HepG2 (cell line): ENCODE measurements around the gene SPPL3. TPM values are rescaled to one million over a fixed set of nuclear protein-coding genes. Genes with fewer than 3 reads are reported as not detected.

ENCODE experiments used
- ATAC-seq: fragments of 200-7000 bp; cut with Tn5 transposase; 3 replicates; pipeline ENCODE4 v1.9.1; 2020; ENCODE audit warnings: mild to moderate bottlenecking, moderate library complexity
- Bru-seq: library from RNA; stranded (reverse); fragments of 400-500 nt; gene quantifications from one replicate; lab custom pipeline; 2021; lab: Mats Ljungman, UMichigan
- BruChase-seq, 2 experiments: library from RNA; stranded (reverse); fragments of 400-500 nt; gene quantifications; one replicate each; lab custom pipeline; 2021; lab: Mats Ljungman, UMichigan
- BruUV-seq: library from RNA; stranded (reverse); fragments of 400-500 nt; replicated peaks from 2 replicates; lab custom pipeline; 2021; lab: Mats Ljungman, UMichigan
- CTCF ChIA-PET: fragments of 300-600 bp; formaldehyde crosslinking; extraction: SDS; loops from one replicate; lab custom pipeline; 2021; ENCODE audit warnings: low total read pairs, inconsistent platforms, low intra/inter-chr PET ratio; lab: Yijun Ruan, JAX
- POLR2A ChIA-PET: fragments of 350-600 bp; sonication (Branson Sonifier 250); formaldehyde crosslinking; loops from one replicate; lab custom pipeline; 2020; ENCODE audit warnings: antibody characterized with exemption, inconsistent platforms; lab: Yijun Ruan, JAX
- DNase-seq: peaks from one replicate; pipeline ENCODE4 v3.0.0-alpha.2; 2015; ENCODE audit warnings: low spot score
- FAIRE-seq: peaks from 3 replicates; lab custom pipeline; 2011; peaks lifted over from hg19 to GRCh38; lab: Jason Lieb, UNC
- H2AFZ ChIP-seq: one replicate; pipeline ENCODE4 v1.6.1; 2011; ENCODE audit warnings: low read length, inconsistent platforms
- H3K27ac ChIP-seq: fragments of 300-600 bp; 3 replicates; pipeline ENCODE4 v1.8.0; 2011; ENCODE audit warnings: mixed run types, mild to moderate bottlenecking, mixed read lengths, low read length, inconsistent platforms; ENCODE audit not compliant: insufficient read depth; ENCODE audit errors: extremely low read length
- H3K27me3 ChIP-seq, 2 experiments: fragments of 200-600 bp in 1 of 2; 2 replicates in 1 of 2; 3 replicates in 1 of 2; pipeline versions ENCODE4 v1.6.0 to v1.8.0; 2011; ENCODE audit warnings: low read length in 2 of 2, mild to moderate bottlenecking in 2 of 2, moderate library complexity in 2 of 2, inconsistent platforms in 1 of 2; ENCODE audit not compliant: insufficient read depth in 2 of 2, control insufficient read depth in 1 of 2
- H3K36me3 ChIP-seq, 2 experiments: fragments of 200-600 bp in 1 of 2; replicated peaks in 1 of 2; 2 replicates in 1 of 2; 3 replicates in 1 of 2; pipeline versions ENCODE4 v1.5.1 to v1.8.0; 2011; ENCODE audit warnings: low read length in 2 of 2, inconsistent platforms in 1 of 2; ENCODE audit not compliant: insufficient read depth in 2 of 2, control insufficient read depth in 1 of 2
- H3K4me1 ChIP-seq: 2 replicates; pipeline ENCODE4 v1.5.1; 2012; ENCODE audit warnings: low read length, inconsistent platforms; ENCODE audit not compliant: insufficient read depth
- H3K4me2 ChIP-seq: 2 replicates; pipeline ENCODE4 v1.6.0; 2011; ENCODE audit warnings: low read depth, low read length, inconsistent platforms
- H3K4me3 ChIP-seq, 3 experiments: fragments of 200-600 bp in 1 of 3; sonication (generic), shearing (Covaris generic) in 1 of 3; replicated peaks in 1 of 3; 2 replicates each; pipeline ENCODE4 v1.5.1; 2011 to 2016; ENCODE audit warnings: low read length in 3 of 3, inconsistent platforms in 2 of 3, low read depth in 2 of 3, mild to moderate bottlenecking in 2 of 3, control low read depth in 1 of 3, mixed read lengths in 1 of 3; ENCODE audit not compliant: insufficient read depth in 1 of 3
- H3K79me2 ChIP-seq: one replicate; pipeline ENCODE4 v1.6.1; 2011; ENCODE audit warnings: low read length, inconsistent platforms; ENCODE audit not compliant: insufficient read depth
- H3K9ac ChIP-seq: 2 replicates; pipeline ENCODE4 v1.6.0; 2011; ENCODE audit warnings: mild to moderate bottlenecking, low read depth, low read length, inconsistent platforms; ENCODE audit not compliant: insufficient read depth
- H3K9me3 ChIP-seq: 2 replicates; pipeline ENCODE4 v1.5.1; 2012; ENCODE audit warnings: mild to moderate bottlenecking, low read length
- H4K20me1 ChIP-seq: 2 replicates; pipeline ENCODE4 v1.6.0; 2011; ENCODE audit warnings: inconsistent platforms, mild to moderate bottlenecking, low read length, moderate library complexity; ENCODE audit not compliant: insufficient read depth
- FLYWCH1 ChIP-seq: sonication (generic); formaldehyde crosslinking; IDR thresholded peaks from 2 replicates; pipeline ENCODE4 v1.8.1; 2023; ENCODE audit warnings: mild to moderate bottlenecking, missing genetic modification reagents
- GLI4 ChIP-seq: sonication (generic); formaldehyde crosslinking; IDR thresholded peaks from 2 replicates; pipeline ENCODE4 v1.5.1; 2020; ENCODE audit warnings: missing genetic modification reagents, mild to moderate bottlenecking, moderate library complexity, borderline replicate concordance
- HNRNPK ChIP-seq: fragments of 200-400 bp; formaldehyde crosslinking; IDR thresholded peaks from 2 replicates; pipeline ENCODE4 v1.6.1; 2018; ENCODE audit warnings: low read length, low read depth, moderate library complexity, mild to moderate bottlenecking; ENCODE audit not compliant: poor library complexity, severe bottlenecking
- MLLT10 ChIP-seq: sonication (generic); formaldehyde crosslinking; IDR thresholded peaks from 2 replicates; pipeline ENCODE4 v1.4.0; 2020; ENCODE audit warnings: missing genetic modification reagents
- POGK ChIP-seq: sonication (generic); formaldehyde crosslinking; conservative IDR thresholded peaks from 2 replicates; pipeline ENCODE4 v1.8.0; 2022; ENCODE audit warnings: mild to moderate bottlenecking, moderate library complexity, missing genetic modification reagents
- RBM39 ChIP-seq: fragments of 200-400 bp; formaldehyde crosslinking; IDR thresholded peaks from one replicate; pipeline ENCODE4 v1.6.1; 2018; ENCODE audit warnings: antibody characterized with exemption, mild to moderate bottlenecking, low read depth, low read length; ENCODE audit not compliant: poor library complexity, severe bottlenecking
- RXRB ChIP-seq: IDR thresholded peaks from 2 replicates; pipeline ENCODE4 v1.6.1; 2016; ENCODE audit warnings: borderline replicate concordance, missing genetic modification reagents, missing compliant biosample characterization
- SMC3 ChIP-seq: IDR thresholded peaks from 2 replicates; pipeline ENCODE4 v1.6.1; 2011; ENCODE audit warnings: low read length, improper control_type of control experiment
- SPEN ChIP-seq: sonication (generic); formaldehyde crosslinking; IDR thresholded peaks from 2 replicates; pipeline ENCODE4 v1.5.1; 2020; ENCODE audit warnings: low read depth, mild to moderate bottlenecking, missing genetic modification reagents
- THAP11 ChIP-seq: IDR thresholded peaks from 2 replicates; pipeline ENCODE4 v1.6.1; 2016; ENCODE audit warnings: missing biosample characterization, missing genetic modification reagents
- ZBTB26 ChIP-seq: IDR thresholded peaks from 2 replicates; pipeline ENCODE4 v1.6.1; 2016; ENCODE audit warnings: missing compliant biosample characterization, missing genetic modification reagents, borderline replicate concordance
- WGBS: methylation state at CpG from one replicate; pipeline ENCODE4 v1.1.6; 2017; ENCODE audit warnings: low lambda C conversion rate; 5-methylcytosine and 5-hydroxymethylcytosine counted together
- in situ Hi-C: cut with HindIII; loops from 2 replicates; pipeline ENCODE4 v1.10.0; 2017; ENCODE audit warnings: low pct_unique_long_range_greater_than_20kb; ENCODE audit not compliant: extremely low pct_ligation_motif_present
- intact Hi-C: fragments of 100-400 bp; cut with micrococcal nuclease; formaldehyde crosslinking; loops from one replicate; pipeline ENCODE4 v1.10.0; 2022; ENCODE audit not compliant: unreplicated experiment
- long read RNA-seq, 2 experiments: library from RNA in 1 of 2; library from polyadenylated mRNA in 1 of 2; stranded (forward) in 1 of 2; unstranded in 1 of 2; transcript quantifications; one replicate each; pipeline ENCODE4 v2.0.0, GENCODE V29; 2019 to 2022
- polyA minus RNA-seq, 3 experiments: library from RNA; depleted of rRNA, polyadenylated mRNA; stranded (reverse); fragments of >200 nt; gene quantifications; 2 replicates each; pipeline ENCODE4 v1.2.3, GENCODE V29; 2011; ENCODE audit warnings: low replicate concordance in 1 of 3
- polyA plus RNA-seq, 8 experiments: library from polyadenylated mRNA; depleted of rRNA in 3 of 8; stranded (reverse) in 7 of 8; unstranded in 1 of 8; fragments of >200 nt; fragmentation: Illumina TruSeq in 4 of 8; extraction: Trizol in 4 of 8; gene quantifications; 2 replicates each; pipeline versions ENCODE4 v1.2.1 to v1.2.3, GENCODE V29; 2011 to 2016; ENCODE audit warnings: low read depth in 4 of 8, missing spikeins in 1 of 8, mixed read lengths in 1 of 8; ENCODE audit not compliant: insufficient read depth in 1 of 8
- total RNA-seq, 5 experiments: library from RNA; depleted of rRNA; stranded (reverse); fragments of >200 nt; fragmentation: Illumina TruSeq; extraction: Trizol; gene quantifications; 2 replicates each; pipeline ENCODE4 v1.2.3, GENCODE V29; 2016; ENCODE audit warnings: low read depth in 1 of 5

Gene SPPL3
- total RNA-seq (2016; rRNA removed; fragmentation: Illumina TruSeq; extraction: Trizol), result 6.6 and 9.1 TPM in 2 replicates
- total RNA-seq (2016; cell fraction: cytosol; rRNA removed; fragmentation: Illumina TruSeq; extraction: Trizol; ENCODE audit: low read depth), result 16.1 and 16.2 TPM in 2 replicates
- 5.8 and 9.4 TPM in 2 replicates for total RNA-seq (2016; cell fraction: insoluble cytoplasmic fraction; rRNA removed; fragmentation: Illumina TruSeq; extraction: Trizol)
- 9.0 and 12.3 TPM in 2 replicates for total RNA-seq (2016; cell fraction: membrane; rRNA removed; fragmentation: Illumina TruSeq; extraction: Trizol)
- total RNA-seq (2016; cell fraction: nucleus; rRNA removed; fragmentation: Illumina TruSeq; extraction: Trizol), result 11.6 and 15.6 TPM in 2 replicates
- polyA plus RNA-seq (2011; rRNA removed), result 8.9 and 10.8 TPM in 2 replicates
- 9.6 and 10.2 TPM in 2 replicates for polyA plus RNA-seq (2011; cell fraction: cytosol; rRNA removed)
- 8.3 and 9.2 TPM in 2 replicates for polyA plus RNA-seq (2011; cell fraction: nucleus; rRNA removed)
- polyA plus RNA-seq (2012), result 15.1 and 20.8 TPM in 2 replicates
- 10.5 and 11.9 TPM in 2 replicates for polyA plus RNA-seq (2016; cell fraction: cytosol; fragmentation: Illumina TruSeq; extraction: Trizol; ENCODE audit: low read depth)
- 20.3 and 26.4 TPM in 2 replicates for polyA plus RNA-seq (2016; cell fraction: insoluble cytoplasmic fraction; fragmentation: Illumina TruSeq; extraction: Trizol; ENCODE audit: low read depth)
- 27.5 and 28.3 TPM in 2 replicates for polyA plus RNA-seq (2016; cell fraction: membrane; fragmentation: Illumina TruSeq; extraction: Trizol; ENCODE audit: low read depth)
- 33.3 and 34.0 TPM in 2 replicates for polyA plus RNA-seq (2016; cell fraction: nucleus; fragmentation: Illumina TruSeq; extraction: Trizol; ENCODE audit: insufficient read depth, low read depth)
- polyA minus RNA-seq (2011; rRNA and poly(A)+ RNA removed; ENCODE audit: low replicate concordance), result 42.1 and 63.4 TPM in 2 replicates
- polyA minus RNA-seq (2011; cell fraction: cytosol; rRNA and poly(A)+ RNA removed), result 18.7 and 19.3 TPM in 2 replicates
- 14.2 and 16.1 TPM in 2 replicates for polyA minus RNA-seq (2011; cell fraction: nucleus; rRNA and poly(A)+ RNA removed)
- Bru-seq, nascent RNA, result percentile 80 among the genes with signal in this experiment
- BruChase-seq, experiment 1, labeled RNA remaining after a 6-hour chase, result percentile 82 among the genes with signal in this experiment
- percentile 79 among the genes with signal in this experiment for BruChase-seq, experiment 2, labeled RNA remaining after a 2-hour chase
- long read RNA-seq, experiment 1, full-length matches to known transcripts, result 3 of 16 reads
- long read RNA-seq, experiment 1, partial matches to known transcripts, result 7 of 16 reads
- long read RNA-seq, experiment 1, other reads (novel, unspliced or antisense), result 6 of 16 reads
- long read RNA-seq, experiment 2, full-length matches to known transcripts, result 62 of 104 reads
- long read RNA-seq, experiment 2, partial matches to known transcripts, result 15 of 104 reads
- long read RNA-seq, experiment 2, other reads (novel, unspliced or antisense), result 27 of 104 reads

GRCh38 chr12:120904197-120904773 is at the start of gene SPPL3:
TSS of gene SPPL3 (minus strand) at chr12:120904358. CDS start at chr12:120903867, 491 bp downstream.
- ChIA-PET POLR2A (interaction anchor here (0.8 to 1.4 kb wide), 3 partner anchors 55 to 76 kb away, joined by 3 to 5 read pairs (median 4); partner anchors contain the start of gene HNF1A), CTCF (no interaction called here)
- peaks cover 53% of the 10 kb centered on the region for H3K4me1 ChIP-seq
- WGBS, result 0% methylated on average over 4 of the region's 66 CpGs
- no peak for FAIRE-seq
- H3K36me3 ChIP-seq, result peaks cover 0 to 6% of the 10 kb centered on the region in 2 experiments; a peak in 1 of 5 replicates
- H3K27me3 ChIP-seq, result peaks cover 0 to 4% of the 10 kb centered on the region in 2 experiments; a peak in 1 of 5 replicates
- H3K4me3 ChIP-seq, result peak within 1 kb of the TSS; percentile 96 to 98 (median 97)
- intact Hi-C loops, result loop anchor here (10.0 kb wide), 1 partner anchor 71 kb away; the partner anchor contains the start of gene HNF1A
- peak within 1 kb of the TSS; percentile 82 for H3K4me2 ChIP-seq
- no TSS peak for BruUV-seq
- DNase-seq, result peak; percentile 75
- H4K20me1 ChIP-seq, result peaks cover 14% of the 10 kb centered on the region
- H3K9ac ChIP-seq, result peak within 1 kb of the TSS; percentile 81
- peaks cover 35% of the 10 kb centered on the region for H3K79me2 ChIP-seq
- ATAC-seq, result peak; percentile 63
- H3K9me3 ChIP-seq, result no peaks in the 10 kb centered on the region
- in situ Hi-C loops, result no loop called here
- no peak within 1 kb of the TSS for H2AFZ ChIP-seq
- peak within 1 kb of the TSS; percentile 74 for H3K27ac ChIP-seq
- TF ChIP-seq MLLT10, result no peak
- peak; percentile 82 for TF ChIP-seq POGK (CRISPR knock-in tag)
- TF ChIP-seq RBM39, result peak; percentile 48
- peak; percentile 10; the same call in 1 of the 2 replicates for TF ChIP-seq RXRB (CRISPR knock-in tag)
- no peak for TF ChIP-seq SMC3
- TF ChIP-seq SPEN, result peak; percentile 87
- TF ChIP-seq FLYWCH1 (CRISPR knock-in tag), result 0 out of 2 replicates have a peak, but pooled peaks have one; percentile 33
- peak; percentile 59 for TF ChIP-seq HNRNPK
- TF ChIP-seq ZBTB26 (CRISPR knock-in tag), result no peak; the same call in 1 of the 2 replicates
- TF ChIP-seq GLI4 (CRISPR knock-in tag), result no peak
- peak; percentile 68 for TF ChIP-seq THAP11
